ENCODE measurements around the gene NOP53. TPM values are rescaled to one million over a fixed set of nuclear protein-coding genes. Genes with fewer than 3 reads are reported as not detected.
"Not testable (repeated sequence)": the region's sequence is repeated elsewhere in the genome, so short reads cannot be mapped to it uniquely, and the experiment has no call there.

NOP53 gene
- total and polyA plus RNA-seq, 10 donors: 280 to 858 (median 406) TPM

- DNase-seq: no peak
- H3K4me3 ChIP-seq: no peak overlapping the region
- H3K4me1 ChIP-seq: peaks cover 0 to 42% (median 14%) of the 10 kb centered on the region in 6 donors
- no peak overlapping the region for H3K27ac ChIP-seq
- no peaks in the 10 kb centered on the region for H3K36me3 ChIP-seq
- H3K9me3 ChIP-seq: no peaks in the 10 kb centered on the region
- H3K27me3 ChIP-seq (replicated peaks in 1 of 7): no peaks in the 10 kb centered on the region
- intact Hi-C loops (cut with DNase I; ENCODE audit: low total_unique reads): no loop called here
- 85 to 96% (median 90%) methylated on average over 7 of the region's 7 CpGs for WGBS, 5 donors
- TF ChIP-seq POLR2A (IDR thresholded peaks at IDR 0.05): no peak
- TF ChIP-seq POLR2AphosphoS5 (IDR thresholded peaks at IDR 0.05): no peak
- TF ChIP-seq CTCF (IDR thresholded peaks at IDR 0.05 in 8 of 11, conservative IDR thresholded peaks at IDR 0.05 in 3 of 11): no peak
Observed at GRCh38 chr19:47766670-47767069, 21.3 kb downstream of the NOP53 start.

- Histone ChIP-seq H3K4me1 (peaks cover 0 to 35% (median 13%) of the 10 kb centered on the region in 6 donors), H3K4me3 (no peak overlapping the region), H3K9me3 (no peaks in the 10 kb centered on the region), H3K36me3 (no peaks in the 10 kb centered on the region), H3K27me3 (replicated peaks in 1 of 7) (no peaks in the 10 kb centered on the region), H3K27ac (no peak overlapping the region)
- DNase-seq: no peak
- TF ChIP-seq POLR2A (IDR thresholded peaks at IDR 0.05) (no peak), POLR2AphosphoS5 (IDR thresholded peaks at IDR 0.05) (no peak), CTCF (IDR thresholded peaks at IDR 0.05 in 8 of 11, conservative IDR thresholded peaks at IDR 0.05 in 3 of 11) (no peak)
- intact Hi-C loops (cut with DNase I; ENCODE audit: low total_unique reads): no loop called here
- 43 to 95% (median 87%) methylated on average over 2 of the region's 2 CpGs for WGBS, 5 donors
Observed at GRCh38 chr19:47767349-47767748, 22.0 kb downstream of the NOP53 start.

- no peaks in the 10 kb centered on the region for H3K36me3 ChIP-seq
- no peak for DNase-seq
- no peak overlapping the region for H3K27ac ChIP-seq
- H3K27me3 ChIP-seq (replicated peaks in 1 of 7): no peaks in the 10 kb centered on the region
- H3K9me3 ChIP-seq: no peaks in the 10 kb centered on the region
- WGBS, 5 donors: 83 to 98% (median 93%) methylated on average over 2 of the region's 2 CpGs
- TF ChIP-seq POLR2A (IDR thresholded peaks at IDR 0.05) (no peak), CTCF (IDR thresholded peaks at IDR 0.05 in 8 of 11, conservative IDR thresholded peaks at IDR 0.05 in 3 of 11) (no peak)
- no peak overlapping the region for H3K4me3 ChIP-seq
- intact Hi-C loops (cut with DNase I; ENCODE audit: low total_unique reads): no loop called here
- H3K4me1 ChIP-seq: peaks cover 0 to 22% (median 6%) of the 10 kb centered on the region in 6 donors
Observed at GRCh38 chr19:47768604-47769003, 23.3 kb downstream of the NOP53 start.

GRCh38 chr19:47769534-47769933, 24.2 kb downstream of the NOP53 start:
- 88 to 92% (median 91%) methylated on average over 3 of the region's 3 CpGs for WGBS, 5 donors
- no peak for TF ChIP-seq POLR2AphosphoS5 (IDR thresholded peaks at IDR 0.05)
- no peak for TF ChIP-seq CTCF (IDR thresholded peaks at IDR 0.05 in 8 of 11, conservative IDR thresholded peaks at IDR 0.05 in 3 of 11)
- no peak for TF ChIP-seq POLR2A (IDR thresholded peaks at IDR 0.05)
- Histone ChIP-seq H3K36me3 (no peaks in the 10 kb centered on the region), H3K4me3 (no peak overlapping the region), H3K4me1 (peaks cover 0 to 17% (median 2%) of the 10 kb centered on the region in 6 donors), H3K27ac (no peak overlapping the region), H3K27me3 (replicated peaks in 1 of 7) (no peaks in the 10 kb centered on the region), H3K9me3 (no peaks in the 10 kb centered on the region)
- intact Hi-C loops (cut with DNase I; ENCODE audit: low total_unique reads): no loop called here
- DNase-seq: no peak

- intact Hi-C loops (cut with DNase I; ENCODE audit: low total_unique reads); H3K9me3 ChIP-seq; DNase-seq; H3K4me3 ChIP-seq; H3K27ac ChIP-seq; H3K27me3 ChIP-seq (replicated peaks in 1 of 7); H3K4me1 ChIP-seq; H3K36me3 ChIP-seq: not testable (repeated sequence)
- 82 to 90% (median 86%) methylated on average over 6 of the region's 6 CpGs for WGBS, 5 donors
Observed at GRCh38 chr19:47771291-47771690, 25.9 kb downstream of the NOP53 start.

All from spleen (tissue), 11 donors.